GM20000 (cell line): ENCODE data around the gene HDLBP.

ENCODE experiments used
- DNase-seq: peaks from one replicate; pipeline ENCODE4 v3.0.0; 2012; ENCODE audit warnings: low spot score
- CTCF ChIP-seq: IDR thresholded peaks from 2 replicates; pipeline ENCODE4 v1.5.1; 2012; ENCODE audit warnings: mild to moderate bottlenecking, control low read depth; ENCODE audit errors: extremely low read depth, missing control alignments

Gene HDLBP

GRCh38 chr2:241350530-241350877 lies 35.0 kb upstream of the HDLBP start:
- no peak for DNase-seq
- TF ChIP-seq CTCF = no peak

- DNase-seq = no peak
- no peak for TF ChIP-seq CTCF
These were observed 34.5 kb upstream of the HDLBP start for GRCh38 chr2:241349941-241350340.

- no peak for DNase-seq
- TF ChIP-seq CTCF = no peak
These were observed 29.6 kb upstream of the HDLBP start for GRCh38 chr2:241344925-241345651.

GRCh38 chr2:241340631-241341163 lies 25.2 kb upstream of the HDLBP start:
- no peak for DNase-seq
- no peak for TF ChIP-seq CTCF

GRCh38 chr2:241339839-241340630 lies 24.6 kb upstream of the HDLBP start:
- no peak for DNase-seq
- TF ChIP-seq CTCF = no peak

GRCh38 chr2:241334813-241335212 lies 19.3 kb upstream of the HDLBP start:
- DNase-seq = no peak
- TF ChIP-seq CTCF = no peak

- no peak for DNase-seq
- TF ChIP-seq CTCF = no peak
These were observed 15.1 kb upstream of the HDLBP start for GRCh38 chr2:241330616-241330981.
